Ovary (tissue), 9 donors: ENCODE data around the gene TXNRD2. TPM values are rescaled to one million over a fixed set of nuclear protein-coding genes. Genes with fewer than 3 reads are reported as not detected.

Source experiments
- DNase-seq, 5 donors: peaks; one replicate each; pipeline ENCODE4 v3.0.0-alpha.2; 2019 to 2020
- H3K27ac ChIP-seq, 2 donors: fragments of 200-600 bp; one replicate each; pipeline versions ENCODE4 v1.5.1 to v1.8.0; 2019 to 2022
- H3K27me3 ChIP-seq: fragments of 200-600 bp; one replicate; pipeline ENCODE4 v1.8.0; 2022
- H3K36me3 ChIP-seq: fragments of 200-600 bp; sonication (generic); one replicate; pipeline ENCODE4 v1.5.1; 2019
- H3K4me1 ChIP-seq: one replicate; pipeline ENCODE4 v1.8.1; 2013; ENCODE audit warnings: mild to moderate bottlenecking, moderate library complexity; ENCODE audit not compliant: insufficient read depth
- H3K4me3 ChIP-seq: fragments of 200-600 bp; sonication (generic); one replicate; pipeline ENCODE4 v1.5.1; 2017
- H3K9me3 ChIP-seq, 2 donors: fragments of 200-600 bp in 1 of 2; sonication (generic) in 1 of 2; one replicate each; pipeline versions ENCODE4 v1.5.1 to v1.8.1; 2013 to 2019; ENCODE audit warnings: mild to moderate bottlenecking in 1 of 2, moderate library complexity in 1 of 2
- CTCF ChIP-seq, 3 donors: fragments of 450-650 bp in 2 of 3; fragments of 200-600 bp in 1 of 3; IDR thresholded peaks; one replicate each; pipeline versions ENCODE4 v1.5.1 to v1.8.0; 2016 to 2022; ENCODE audit warnings: antibody characterized with exemption in 3 of 3, mild to moderate bottlenecking in 1 of 3
- EP300 ChIP-seq: sonication (generic); formaldehyde crosslinking; IDR thresholded peaks from one replicate; pipeline ENCODE4 v1.6.1; 2017; ENCODE audit warnings: antibody characterized with exemption
- POLR2A ChIP-seq: fragments of 450-650 bp; IDR thresholded peaks from one replicate; pipeline ENCODE4 v1.6.1; 2017; ENCODE audit warnings: antibody characterized with exemption, mild to moderate bottlenecking, moderate library complexity
- WGBS, 3 donors: extraction: QIAGEN DNeasy Blood & Tissue Kit in 1 of 3; methylation state at CpG; one replicate each; pipeline versions ENCODE4 v1.1.5 to v1.1.7; 2013 to 2017; 5-methylcytosine and 5-hydroxymethylcytosine counted together
- intact Hi-C, 4 donors: fragments of 100-400 bp; cut with DNase I; formaldehyde crosslinking; loops; one replicate each; pipeline versions ENCODE4 v1.11.0 to v1.15.1; 2022 to 2023
- polyA plus RNA-seq, 2 donors: library from polyadenylated mRNA; stranded (reverse); fragments of 200-250 nt in 1 of 2; fragments of 350-450 nt in 1 of 2; fragmentation: Illumina TruSeq in 1 of 2; extraction: RNeasy Lipid Tissue Mini Kit (QIAGEN cat#74804) in 1 of 2; gene quantifications; one replicate each; pipeline ENCODE4 v1.2.3, GENCODE V29; 2013 to 2014
- total RNA-seq, 7 donors: library from RNA; depleted of rRNA in 2 of 7; stranded (reverse); fragments of >200 nt in 2 of 7; fragmentation: NEBNext Ultra II Directional in 3 of 7; extraction: Animal tissue kit (Norgen Biotek cat#: 25700) in 3 of 7; gene quantifications; one replicate each; pipeline versions ENCODE4 v1.1.0 to v1.2.4, GENCODE V29; 2016 to 2023
- donor health status: DM: no; HTN: no; CAD: no; lungs with moderate emphysema.
- donor health status: DM: no; HTN: no; CAD: no.
- donor health status: Bipolar disorder and iron deficiency.
- donor health status: DM: yes; HTN: yes; CAD: no.
- donor health status: DM: no; HTN: no; CAD: no.
- donor health status: DM: yes; HTN: yes; CAD: no.

TXNRD2 gene
- total and polyA plus RNA-seq, 9 donors = 21.3 to 37.8 (median 26.9) TPM

DNA sequence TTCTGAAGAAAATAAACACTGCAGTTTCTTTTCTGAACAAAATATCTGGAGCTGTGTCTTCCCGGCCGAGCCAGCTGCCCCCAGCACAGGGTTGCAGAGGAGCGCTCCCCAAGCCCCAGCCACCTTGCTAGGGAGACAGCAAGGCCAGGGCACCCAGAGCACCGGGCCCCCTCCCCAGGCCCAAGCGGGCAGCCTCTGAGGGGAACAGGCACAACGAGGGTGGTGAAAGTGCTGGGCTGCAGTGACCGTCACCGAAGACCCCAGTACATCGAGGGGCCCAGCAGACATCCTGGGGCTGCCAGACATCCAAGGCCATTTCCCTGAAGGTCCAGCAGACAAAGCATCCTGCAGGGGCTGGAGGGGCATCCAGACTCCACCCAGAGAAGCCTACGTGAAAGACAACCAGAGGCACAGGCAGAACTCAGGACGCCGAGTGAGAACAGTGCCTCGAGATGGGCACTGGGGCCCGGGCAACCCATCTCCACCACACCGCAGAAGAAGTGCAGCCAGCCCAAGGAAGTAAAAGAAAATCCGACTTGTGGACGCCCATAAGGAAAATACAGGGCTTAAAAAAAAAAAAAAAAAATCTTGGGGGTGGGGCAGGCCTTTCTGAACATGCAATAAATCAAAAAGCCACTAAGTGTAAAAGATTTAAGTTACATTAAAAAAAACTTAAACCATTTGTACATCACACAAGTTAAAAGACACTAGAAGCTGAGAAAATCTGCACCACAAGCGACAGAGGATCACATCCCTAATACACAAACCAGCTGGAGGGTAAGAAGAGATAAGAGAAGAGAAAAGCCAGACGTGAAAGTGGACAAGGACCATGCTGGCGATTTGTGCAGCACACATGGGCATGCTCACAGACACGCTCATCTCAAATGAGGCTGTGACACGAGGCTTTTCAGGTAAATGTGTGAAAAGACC lies 36.0 kb downstream of the TXNRD2 start:
- TF ChIP-seq POLR2A (no peak), CTCF (IDR thresholded peaks at IDR 0.05) (no peak), EP300 (no peak)
- 34 to 61% (median 37%) methylated on average over 22 of the region's 22 CpGs for WGBS, 3 donors
- Histone ChIP-seq H3K9me3 (no peaks in the 10 kb centered on the region), H3K4me1 (peaks cover 4% of the 10 kb centered on the region), H3K36me3 (no peaks in the 10 kb centered on the region), H3K27ac (no peak overlapping the region), H3K4me3 (no peak overlapping the region), H3K27me3 (no peaks in the 10 kb centered on the region)
- no peak for DNase-seq
- intact Hi-C loops = loop anchor here in 1 of 4 donors (10.0 kb wide), 1 partner anchor 61 kb away; no protein-coding TSS in a partner anchor

DNA sequence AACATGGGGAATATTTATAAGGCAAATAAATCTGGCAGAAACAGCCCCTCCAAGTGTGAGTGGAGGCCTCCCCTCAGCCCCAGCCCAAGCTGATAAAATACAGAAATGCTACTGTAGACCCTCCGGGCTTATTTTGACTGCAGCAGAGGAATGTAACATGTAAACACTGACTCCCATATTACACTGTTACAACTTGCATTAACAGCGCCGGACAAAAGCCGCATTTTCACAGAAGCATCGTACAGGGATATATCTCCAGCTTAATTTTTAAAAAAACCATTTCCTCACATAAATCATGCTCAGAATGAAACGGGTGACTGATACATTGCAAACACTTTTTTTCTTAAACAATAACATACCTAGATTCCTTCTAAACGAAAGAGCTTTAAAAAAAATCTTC lies 36.7 kb downstream of the TXNRD2 start:
- TF ChIP-seq EP300 (no peak), POLR2A (no peak), CTCF (IDR thresholded peaks at IDR 0.05) (no peak)
- no peak overlapping the region for H3K4me3 ChIP-seq
- no peaks in the 10 kb centered on the region for H3K9me3 ChIP-seq
- WGBS, 3 donors = 13 to 46% (median 16%) methylated on average over 7 of the region's 7 CpGs
- H3K27ac ChIP-seq = no peak overlapping the region
- H3K4me1 ChIP-seq = peaks cover 4% of the 10 kb centered on the region
- H3K27me3 ChIP-seq = no peaks in the 10 kb centered on the region
- intact Hi-C loops = loop anchor here in 1 of 4 donors (10.0 kb wide), 1 partner anchor 60 kb away; no protein-coding TSS in a partner anchor
- H3K36me3 ChIP-seq = no peaks in the 10 kb centered on the region
- no peak for DNase-seq

GRCh38 chr22:19904174-19904856 lies 37.3 kb downstream of the TXNRD2 start:
- DNase-seq = no peak
- 74 to 77% (median 75%) methylated on average over 16 of the region's 16 CpGs for WGBS, 3 donors
- intact Hi-C loops = loop anchor here in 1 of 4 donors (10.0 kb wide), 1 partner anchor 60 kb away; no protein-coding TSS in a partner anchor
- Histone ChIP-seq H3K27ac (no peak overlapping the region), H3K36me3 (no peaks in the 10 kb centered on the region), H3K4me1 (peaks cover 4% of the 10 kb centered on the region), H3K4me3 (no peak overlapping the region), H3K27me3 (no peaks in the 10 kb centered on the region), H3K9me3 (no peaks in the 10 kb centered on the region)
- TF ChIP-seq EP300 = no peak
- no peak for TF ChIP-seq POLR2A
- TF ChIP-seq CTCF (IDR thresholded peaks at IDR 0.05) = no peak

DNA sequence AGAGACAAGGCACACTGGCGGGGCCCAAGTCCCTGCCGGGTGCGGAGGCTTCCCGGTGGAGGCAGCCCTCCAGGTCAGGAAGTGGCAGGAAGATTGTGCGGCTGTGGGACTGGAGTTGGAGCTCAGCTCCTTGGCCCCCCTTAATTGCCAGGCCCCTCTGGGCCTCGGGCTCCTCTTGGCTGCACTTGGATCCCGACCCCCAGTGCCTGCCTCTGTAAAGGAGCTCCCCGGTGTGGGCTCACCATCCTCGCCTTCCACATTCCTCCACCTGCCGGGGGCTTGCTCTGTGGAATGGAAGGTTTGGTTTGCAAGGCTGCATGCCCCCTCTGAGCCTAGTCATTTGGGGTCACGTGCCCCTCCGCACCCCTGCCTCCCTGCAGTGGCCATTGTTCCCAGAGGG lies 38.1 kb downstream of the TXNRD2 start:
- intact Hi-C loops = loop anchor here in 1 of 4 donors (10.0 kb wide), 1 partner anchor 59 kb away; no protein-coding TSS in a partner anchor
- H3K9me3 ChIP-seq = no peaks in the 10 kb centered on the region
- no peaks in the 10 kb centered on the region for H3K36me3 ChIP-seq
- H3K27ac ChIP-seq = no peak overlapping the region
- 82 to 90% (median 90%) methylated on average over 12 of the region's 12 CpGs for WGBS, 3 donors
- DNase-seq = no peak
- no peak for TF ChIP-seq EP300
- no peak for TF ChIP-seq CTCF (IDR thresholded peaks at IDR 0.05)
- no peak for TF ChIP-seq POLR2A
- no peak overlapping the region for H3K4me3 ChIP-seq
- H3K27me3 ChIP-seq = no peaks in the 10 kb centered on the region
- peaks cover 4% of the 10 kb centered on the region for H3K4me1 ChIP-seq
